Measurements from ENCODE around the gene TMED8. TPM values are rescaled to one million over a fixed set of nuclear protein-coding genes. Genes with fewer than 3 reads are reported as not detected.

TMED8 gene
- total RNA-seq, 1 experiment from 2014 or later = 7.6 TPM

DNA sequence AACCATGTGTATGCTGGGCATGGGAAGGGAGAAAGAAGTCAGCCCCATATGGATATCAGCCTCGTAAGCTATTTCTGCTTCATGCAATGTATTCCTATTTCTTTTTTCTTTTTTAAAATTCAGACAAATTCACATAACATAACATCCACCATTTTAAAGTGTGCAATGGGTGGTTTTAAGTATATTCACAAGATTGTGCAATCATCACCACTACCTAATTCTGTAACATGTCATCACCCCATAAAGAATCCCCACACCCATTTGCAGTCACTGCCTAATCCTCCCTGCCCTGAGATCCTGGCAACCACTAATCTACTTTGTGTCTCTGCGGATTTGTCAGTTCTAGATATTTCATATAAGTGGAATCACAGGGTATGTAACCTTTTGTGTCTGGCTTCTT lies 65.7 kb downstream of the TMED8 start:
- peaks cover 49% of the 10 kb centered on the region for H3K4me1 ChIP-seq (replicated peaks)
- no peak for DNase-seq (ENCODE audit: low read depth in 1 of 2, low spot score in 2 of 2)
- H3K9me3 ChIP-seq (replicated peaks) = no peaks in the 10 kb centered on the region
- no peak overlapping the region for H3K4me3 ChIP-seq
- no peak overlapping the region for H3K27ac ChIP-seq
- no peaks in the 10 kb centered on the region for H3K36me3 ChIP-seq
- no peaks in the 10 kb centered on the region for H3K27me3 ChIP-seq (replicated peaks)

DNA sequence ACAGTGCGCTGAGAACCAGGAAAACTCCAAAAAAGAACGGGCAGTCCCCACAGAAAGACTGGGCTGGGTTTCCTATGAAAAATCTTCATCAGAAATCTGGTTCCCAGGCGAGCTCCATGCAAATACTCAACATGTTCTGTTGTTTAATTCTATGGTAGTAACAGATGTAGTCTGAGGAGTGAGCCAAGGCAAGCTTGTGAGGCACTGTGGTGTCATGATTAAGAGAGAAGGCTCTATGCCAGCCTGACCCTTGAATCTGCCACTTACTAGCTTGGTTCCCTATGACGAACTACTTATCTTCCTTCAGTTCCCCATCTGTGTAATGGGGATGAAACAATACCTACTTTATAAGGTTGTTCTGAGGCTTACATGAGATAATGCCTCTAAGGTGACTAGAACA lies 66.9 kb downstream of the TMED8 start:
- no peak for DNase-seq (ENCODE audit: low read depth in 1 of 2, low spot score in 2 of 2)
- Histone ChIP-seq H3K9me3 (replicated peaks) (no peaks in the 10 kb centered on the region), H3K27me3 (replicated peaks) (no peaks in the 10 kb centered on the region), H3K36me3 (no peaks in the 10 kb centered on the region), H3K4me3 (no peak overlapping the region), H3K4me1 (replicated peaks) (peaks cover 39% of the 10 kb centered on the region), H3K27ac (no peak overlapping the region)

DNA sequence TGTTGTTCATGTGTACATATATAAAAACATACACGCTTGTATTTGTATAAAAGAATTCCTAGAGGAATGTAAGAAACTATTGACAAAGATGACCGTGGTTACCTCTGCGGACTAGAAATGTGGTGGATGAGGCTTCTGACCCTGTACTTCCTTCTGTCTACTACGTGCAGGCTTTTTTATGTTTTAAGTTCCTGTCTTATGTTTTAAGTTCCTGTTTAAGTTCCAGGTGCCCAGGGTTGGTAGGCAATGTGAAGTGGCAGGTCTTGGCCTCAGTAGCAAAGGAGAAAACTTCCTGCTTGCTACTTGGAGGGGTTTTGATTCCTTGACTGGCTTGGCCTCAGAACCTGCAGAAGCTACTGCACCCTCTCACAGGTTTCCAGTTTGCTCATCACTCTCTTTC lies 67.8 kb downstream of the TMED8 start:
- no peaks in the 10 kb centered on the region for H3K36me3 ChIP-seq
- no peak overlapping the region for H3K4me3 ChIP-seq
- no peaks in the 10 kb centered on the region for H3K9me3 ChIP-seq (replicated peaks)
- DNase-seq (ENCODE audit: low read depth in 1 of 2, low spot score in 2 of 2) = no peak
- no peaks in the 10 kb centered on the region for H3K27me3 ChIP-seq (replicated peaks)
- H3K27ac ChIP-seq = no peak overlapping the region
- H3K4me1 ChIP-seq (replicated peaks) = peaks cover 38% of the 10 kb centered on the region

DNA sequence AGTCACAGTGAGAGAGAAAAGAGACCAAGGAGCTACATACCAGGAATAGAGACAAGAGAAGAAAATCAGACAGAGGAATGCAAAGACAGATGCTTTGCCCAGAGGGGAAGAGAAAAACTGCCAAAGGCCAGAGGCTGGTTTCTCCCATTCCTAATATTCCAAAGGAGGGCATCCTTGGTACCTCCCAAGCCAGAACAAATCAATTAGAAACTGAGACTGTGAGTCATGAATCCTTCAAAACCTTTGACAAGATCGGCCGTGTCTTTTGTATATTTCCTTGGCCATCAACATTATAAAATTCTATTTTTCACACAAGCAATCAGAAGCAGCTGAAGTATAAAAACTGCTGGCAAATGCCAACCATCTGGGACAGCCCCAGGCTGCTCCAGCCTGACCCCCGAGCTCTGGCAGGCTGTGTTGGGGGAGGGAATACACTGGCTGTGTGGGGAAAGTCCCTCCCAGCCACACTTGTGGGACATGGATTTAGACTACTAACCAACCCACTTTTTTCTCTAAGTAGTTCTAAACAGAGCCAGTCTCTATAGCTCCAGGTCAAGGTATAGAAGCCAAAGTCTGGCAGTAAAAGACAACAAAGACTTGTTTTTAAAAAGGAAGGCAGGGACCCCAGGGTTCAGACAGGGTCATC lies 69.9 kb downstream of the TMED8 start:
- H3K4me3 ChIP-seq = no peak overlapping the region
- DNase-seq (ENCODE audit: low read depth in 1 of 2, low spot score in 2 of 2) = peak in 1 of 2 experiments; percentile 40
- peak overlapping the region; percentile 28; the same call in 1 of the 2 replicates for H3K27ac ChIP-seq
- peaks cover 41% of the 10 kb centered on the region for H3K4me1 ChIP-seq (replicated peaks)
- H3K36me3 ChIP-seq = no peaks in the 10 kb centered on the region; the same call in 1 of the 2 replicates
- no peaks in the 10 kb centered on the region for H3K27me3 ChIP-seq (replicated peaks)
- H3K9me3 ChIP-seq (replicated peaks) = no peaks in the 10 kb centered on the region

DNA sequence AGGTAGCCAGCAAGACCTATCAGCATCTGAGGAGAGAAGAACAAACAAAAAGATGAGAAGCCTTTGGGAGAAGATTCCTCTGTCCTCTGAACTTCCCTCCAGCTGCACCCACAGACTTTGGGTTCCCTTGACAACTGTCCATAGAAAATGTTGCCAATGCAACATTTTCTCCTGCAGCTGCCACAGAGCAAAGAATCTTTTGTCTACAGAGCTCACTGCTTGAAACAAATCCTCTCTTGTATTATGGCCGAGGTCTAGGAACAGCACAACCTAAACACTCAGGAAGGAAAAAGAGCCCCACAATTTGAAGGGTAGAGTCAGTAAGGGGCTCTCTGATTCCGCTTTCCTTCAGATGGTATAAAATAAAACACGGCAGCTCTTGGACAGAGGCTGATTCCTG lies 70.5 kb downstream of the TMED8 start:
- no peaks in the 10 kb centered on the region for H3K27me3 ChIP-seq (replicated peaks)
- no peak for DNase-seq (ENCODE audit: low read depth in 1 of 2, low spot score in 2 of 2)
- peaks cover 41% of the 10 kb centered on the region for H3K4me1 ChIP-seq (replicated peaks)
- peak overlapping the region; percentile 28; the same call in 1 of the 2 replicates for H3K27ac ChIP-seq
- no peaks in the 10 kb centered on the region for H3K9me3 ChIP-seq (replicated peaks)
- H3K36me3 ChIP-seq = no peaks in the 10 kb centered on the region; the same call in 1 of the 2 replicates
- H3K4me3 ChIP-seq = no peak overlapping the region

DNA sequence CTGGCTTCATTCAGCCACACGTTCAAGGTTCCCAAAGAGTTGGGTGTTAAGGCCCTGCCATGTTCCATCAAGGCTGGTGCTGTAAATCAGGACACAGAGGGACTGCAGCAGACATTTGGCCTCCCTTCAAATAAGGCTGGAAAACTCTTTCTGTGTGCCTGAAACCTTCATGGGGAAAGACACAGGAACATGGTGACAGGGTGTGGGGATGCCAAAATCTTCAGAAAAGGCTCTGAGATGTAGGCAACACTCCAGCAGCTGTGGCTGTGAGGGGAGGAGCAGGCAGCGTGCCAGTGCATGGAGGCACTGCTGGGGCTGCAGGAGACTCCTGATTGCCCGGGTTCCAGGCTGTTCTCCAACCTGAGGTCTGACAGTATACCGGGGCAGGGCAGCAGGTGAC lies 71.2 kb downstream of the TMED8 start:
- Histone ChIP-seq H3K36me3 (no peaks in the 10 kb centered on the region; the same call in 1 of the 2 replicates), H3K9me3 (replicated peaks) (no peaks in the 10 kb centered on the region), H3K27ac (no peak overlapping the region), H3K4me3 (no peak overlapping the region), H3K4me1 (replicated peaks) (peaks cover 47% of the 10 kb centered on the region), H3K27me3 (replicated peaks) (no peaks in the 10 kb centered on the region)
- no peak for DNase-seq (ENCODE audit: low read depth in 1 of 2, low spot score in 2 of 2)

DNA sequence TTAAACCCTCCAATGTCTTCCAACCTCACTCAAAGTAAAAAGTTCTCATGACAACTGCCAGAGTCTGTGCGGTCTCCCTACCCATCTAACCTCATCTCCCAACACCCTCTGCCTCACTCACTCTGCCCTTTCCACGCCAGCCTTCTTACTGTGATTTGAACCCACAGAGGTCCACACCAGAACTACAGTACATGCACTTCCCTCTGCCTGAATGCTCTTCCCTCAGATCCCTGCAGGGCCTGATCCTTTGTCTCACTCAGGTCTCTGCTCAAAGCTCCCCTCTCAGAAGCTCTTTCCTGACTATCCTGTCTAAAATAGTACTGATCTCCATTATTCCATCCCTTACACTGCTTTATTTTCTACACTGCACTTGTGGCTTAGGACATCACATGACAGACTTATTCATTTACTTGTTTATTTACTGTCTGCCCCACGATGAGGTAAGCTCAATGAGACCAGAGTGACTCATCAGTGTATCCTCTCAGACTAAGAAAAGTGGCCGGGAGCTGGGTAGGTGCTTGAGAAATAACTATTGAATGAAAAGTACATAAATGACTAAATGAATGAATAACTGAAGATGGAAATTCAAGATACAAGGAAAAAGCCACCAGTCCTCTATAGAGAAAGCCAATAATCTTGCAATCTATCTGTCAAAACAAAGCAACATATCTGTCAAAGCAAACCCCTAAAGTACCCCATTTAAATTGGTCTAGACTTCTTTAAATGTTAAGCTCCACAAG lies 73.3 kb downstream of the TMED8 start:
- DNase-seq (ENCODE audit: low read depth in 1 of 2, low spot score in 2 of 2) = peak; percentile 77 to 85
- H3K4me1 ChIP-seq (replicated peaks) = peaks cover 47% of the 10 kb centered on the region
- H3K36me3 ChIP-seq = no peaks in the 10 kb centered on the region; the same call in 1 of the 2 replicates
- H3K9me3 ChIP-seq (replicated peaks) = no peaks in the 10 kb centered on the region
- H3K4me3 ChIP-seq = no peak overlapping the region
- H3K27me3 ChIP-seq (replicated peaks) = no peaks in the 10 kb centered on the region
- H3K27ac ChIP-seq = peak overlapping the region; percentile 13; the same call in 1 of the 2 replicates

DNA sequence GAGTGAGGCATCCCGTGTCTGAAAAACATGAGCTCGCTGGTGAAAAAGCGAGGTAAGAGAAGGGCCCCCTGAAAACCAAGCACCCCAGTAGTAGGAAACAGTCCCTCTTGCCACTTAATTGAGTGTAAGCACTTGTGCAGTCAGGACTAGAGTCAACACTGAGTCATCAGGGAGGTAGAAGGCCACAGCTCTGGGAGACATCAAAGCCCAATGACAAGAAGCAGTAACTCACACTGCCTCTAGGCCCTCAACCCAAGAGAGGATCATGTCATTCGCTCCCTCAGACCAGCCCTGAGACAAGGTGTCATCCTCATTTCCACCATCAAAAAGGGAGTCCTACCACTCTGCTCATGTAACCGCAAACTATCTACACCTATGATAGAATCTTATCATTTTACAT lies 74.0 kb downstream of the TMED8 start:
- no peaks in the 10 kb centered on the region; the same call in 1 of the 2 replicates for H3K36me3 ChIP-seq
- peak; percentile 56 to 65 for DNase-seq (ENCODE audit: low read depth in 1 of 2, low spot score in 2 of 2)
- no peak overlapping the region for H3K4me3 ChIP-seq
- H3K27me3 ChIP-seq (replicated peaks) = no peaks in the 10 kb centered on the region
- H3K4me1 ChIP-seq (replicated peaks) = peaks cover 47% of the 10 kb centered on the region
- H3K27ac ChIP-seq = peak overlapping the region; percentile 13; the same call in 1 of the 2 replicates
- no peaks in the 10 kb centered on the region for H3K9me3 ChIP-seq (replicated peaks)

DNA sequence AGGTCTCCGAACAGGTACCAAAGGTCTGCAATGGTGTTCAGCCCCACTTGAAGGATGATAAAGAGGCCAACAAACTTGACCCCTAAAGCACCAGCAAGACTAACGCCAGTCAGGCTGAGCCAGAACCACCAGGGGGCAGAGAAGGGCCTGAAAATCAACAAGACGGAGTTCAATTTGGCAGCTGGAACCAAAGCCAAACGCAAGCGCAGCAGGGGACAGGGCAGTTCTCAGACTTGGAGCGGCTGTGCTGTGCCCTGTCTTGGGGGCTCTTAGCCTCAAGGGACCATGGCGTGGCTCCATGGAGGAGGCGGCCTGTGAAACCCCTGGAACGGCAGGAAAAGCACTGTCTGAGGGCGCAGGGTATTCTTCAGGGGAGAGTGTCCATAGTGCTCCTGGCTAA lies 75.8 kb downstream of the TMED8 start:
- peaks cover 32% of the 10 kb centered on the region for H3K4me1 ChIP-seq (replicated peaks)
- no peaks in the 10 kb centered on the region for H3K27me3 ChIP-seq (replicated peaks)
- no peak overlapping the region for H3K27ac ChIP-seq
- H3K4me3 ChIP-seq = no peak overlapping the region
- H3K36me3 ChIP-seq = peaks cover 3% of the 10 kb centered on the region; the same call in 1 of the 2 replicates
- no peaks in the 10 kb centered on the region for H3K9me3 ChIP-seq (replicated peaks)
- DNase-seq (ENCODE audit: low read depth in 1 of 2, low spot score in 2 of 2) = peak; percentile 68 to 76

DNA sequence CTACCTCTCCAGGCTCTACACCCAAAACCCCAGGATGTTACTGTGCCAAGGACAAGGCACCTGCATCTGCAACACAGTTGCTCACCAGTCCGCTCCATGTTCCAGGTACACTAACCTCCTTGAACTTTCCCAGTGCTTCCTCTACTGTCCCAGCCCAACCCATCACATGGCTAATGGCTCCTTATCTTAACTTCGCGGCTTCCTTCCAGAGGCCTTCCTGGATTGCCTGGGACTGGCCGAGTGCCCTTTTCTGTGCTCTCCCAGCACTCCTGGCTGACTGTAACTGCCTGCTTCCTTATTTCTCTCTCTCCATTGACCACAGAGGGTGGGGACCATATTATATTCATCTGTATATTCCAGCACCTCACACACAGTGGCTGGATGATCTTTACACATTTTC lies 77.1 kb downstream of the TMED8 start:
- no peak for DNase-seq (ENCODE audit: low read depth in 1 of 2, low spot score in 2 of 2)
- H3K27me3 ChIP-seq (replicated peaks) = no peaks in the 10 kb centered on the region
- H3K27ac ChIP-seq = no peak overlapping the region
- peaks cover 30% of the 10 kb centered on the region for H3K4me1 ChIP-seq (replicated peaks)
- peaks cover 3% of the 10 kb centered on the region; the same call in 1 of the 2 replicates for H3K36me3 ChIP-seq
- no peak overlapping the region for H3K4me3 ChIP-seq
- H3K9me3 ChIP-seq (replicated peaks) = no peaks in the 10 kb centered on the region

DNA sequence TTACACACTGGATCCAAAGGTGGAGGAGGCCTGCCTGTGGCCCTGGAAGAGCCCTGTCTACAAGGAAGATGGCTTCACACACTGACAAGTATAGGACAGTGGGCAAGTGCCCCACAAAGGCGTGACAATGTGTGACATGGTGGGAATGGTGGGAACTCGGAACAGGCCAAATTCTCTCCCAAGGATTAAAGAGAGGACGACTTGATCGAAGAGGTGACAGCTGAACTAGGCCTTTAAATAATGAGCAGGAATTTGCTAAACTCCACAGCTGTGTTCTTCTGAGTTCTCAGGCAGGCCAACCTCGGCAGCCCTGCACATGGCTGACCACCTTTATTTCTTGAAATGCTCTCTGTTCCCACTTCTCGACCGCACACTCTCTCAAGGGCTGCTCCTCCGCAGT lies 80.0 kb downstream of the TMED8 start:
- no peaks in the 10 kb centered on the region for H3K9me3 ChIP-seq (replicated peaks)
- H3K27me3 ChIP-seq (replicated peaks) = no peaks in the 10 kb centered on the region
- peaks cover 5% of the 10 kb centered on the region; the same call in 1 of the 2 replicates for H3K4me1 ChIP-seq (replicated peaks)
- H3K27ac ChIP-seq = no peak overlapping the region
- no peak overlapping the region for H3K4me3 ChIP-seq
- peaks cover 3% of the 10 kb centered on the region; the same call in 1 of the 2 replicates for H3K36me3 ChIP-seq
- no peak for DNase-seq (ENCODE audit: low read depth in 1 of 2, low spot score in 2 of 2)

DNA sequence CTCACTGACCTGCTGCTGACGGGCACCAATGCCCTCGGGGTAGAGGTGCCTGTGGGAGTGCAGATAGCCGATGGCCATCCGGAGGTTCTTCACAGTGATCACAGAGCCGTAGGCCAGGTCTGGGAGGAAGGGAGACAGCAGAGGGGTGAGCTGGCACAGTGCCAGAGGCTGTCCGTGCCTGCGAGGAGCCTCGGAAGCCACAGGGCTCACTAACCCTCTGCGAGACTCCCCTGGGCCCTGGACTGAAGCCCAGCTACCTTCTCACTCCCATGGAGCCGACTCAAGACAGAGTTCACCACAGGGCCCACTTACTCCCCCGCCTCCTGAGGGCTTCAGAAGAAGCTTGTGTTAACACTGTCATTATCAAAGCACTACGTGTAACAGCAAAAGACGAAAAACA lies 80.7 kb downstream of the TMED8 start:
- H3K27ac ChIP-seq = no peak overlapping the region
- 0 out of 2 replicates have a peak, but pooled peaks cover 3% of the 10 kb centered on the region for H3K36me3 ChIP-seq

DNA sequence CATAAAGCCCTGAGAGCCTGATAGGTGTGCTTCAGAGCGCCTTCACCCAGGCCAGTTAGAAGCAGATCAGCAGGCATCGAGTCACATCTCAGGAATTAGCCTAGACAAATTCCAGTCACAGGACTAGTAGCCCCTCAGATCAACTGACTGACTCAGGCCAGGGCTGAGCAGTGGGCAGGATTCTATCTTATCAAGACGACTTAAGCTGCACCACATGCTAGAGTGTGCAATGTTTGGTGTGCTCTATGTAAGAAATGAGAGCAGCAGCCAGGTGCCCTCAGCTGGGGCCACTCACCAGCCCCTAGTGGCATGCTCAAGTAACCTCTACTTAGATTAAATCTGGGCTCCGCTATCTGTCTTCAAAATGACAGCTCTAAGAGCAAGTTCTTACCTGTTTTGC lies 86.2 kb downstream of the TMED8 start:
- H3K36me3 ChIP-seq = no peaks in the 10 kb centered on the region; the same call in none of the 2 replicates
- H3K4me3 ChIP-seq = no peak overlapping the region
- DNase-seq (ENCODE audit: low read depth in 1 of 2, low spot score in 2 of 2) = no peak
- H3K27me3 ChIP-seq (replicated peaks) = no peaks in the 10 kb centered on the region
- no peak overlapping the region for H3K27ac ChIP-seq
- H3K9me3 ChIP-seq (replicated peaks) = no peaks in the 10 kb centered on the region
- no peaks in the 10 kb centered on the region for H3K4me1 ChIP-seq (replicated peaks)

More for the DNA sequence above, 80.7 kb downstream of the TMED8 start:
- no peak for DNase-seq (ENCODE audit: low read depth in 1 of 2, low spot score in 2 of 2)
- Histone ChIP-seq H3K4me1 (replicated peaks) (peaks cover 3% of the 10 kb centered on the region; the same call in 1 of the 2 replicates), H3K4me3 (no peak overlapping the region), H3K9me3 (replicated peaks) (no peaks in the 10 kb centered on the region), H3K27me3 (replicated peaks) (no peaks in the 10 kb centered on the region)

DNA sequence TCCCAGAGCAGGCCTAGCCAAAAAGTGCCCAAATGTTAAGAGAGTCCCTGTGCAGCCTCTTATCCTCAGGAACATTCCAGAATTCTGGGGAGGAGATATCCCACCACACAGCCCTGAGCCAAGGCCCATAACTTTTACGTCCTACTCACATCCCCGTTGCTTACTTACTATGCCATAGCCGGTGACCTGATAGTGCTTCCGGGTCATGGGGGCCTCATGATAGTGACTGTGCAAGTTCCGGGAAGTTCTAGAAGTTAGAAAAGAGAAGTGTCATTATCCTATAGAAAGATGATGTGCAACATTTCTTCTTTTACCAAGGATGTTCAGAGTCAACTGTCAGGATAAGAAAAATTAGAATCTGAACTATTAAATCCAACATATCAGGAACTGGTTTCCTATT lies 90.3 kb downstream of the TMED8 start:
- H3K9me3 ChIP-seq (replicated peaks) = no peaks in the 10 kb centered on the region

More for the DNA sequence above, 90.3 kb downstream of the TMED8 start:
- Histone ChIP-seq H3K4me3 (no peak overlapping the region), H3K4me1 (replicated peaks) (no peaks in the 10 kb centered on the region), H3K36me3 (peaks cover 2% of the 10 kb centered on the region), H3K27ac (no peak overlapping the region), H3K27me3 (replicated peaks) (no peaks in the 10 kb centered on the region)
- no peak for DNase-seq (ENCODE audit: low read depth in 1 of 2, low spot score in 2 of 2)
